Gastroesophageal sphincter (tissue), 4 donors: Measurements from ENCODE around the gene RIC1. TPM values are rescaled to one million over a fixed set of nuclear protein-coding genes. Genes with fewer than 3 reads are reported as not detected.
"Not testable (repeated sequence)": the region's sequence is repeated elsewhere in the genome, so short reads cannot be mapped to it uniquely, and the experiment has no call there.

Source experiments
- ATAC-seq: fragments of 150-250 bp; one replicate; pipeline ENCODE4 v1.9.1; 2016; ENCODE audit warnings: mild to moderate bottlenecking, moderate library complexity
- H3K27ac ChIP-seq, 4 donors: fragments of 200-600 bp; sonication (generic) in 3 of 4; 1 replicate in 3 of 4; 2 replicates in 1 of 4; pipeline ENCODE4 v1.5.1; 2016 to 2019
- H3K27me3 ChIP-seq: fragments of 200-600 bp; sonication (generic); one replicate; pipeline ENCODE4 v1.5.1; 2019
- H3K36me3 ChIP-seq, 2 donors: fragments of 200-600 bp; sonication (generic); one replicate each; pipeline ENCODE4 v1.5.1; 2019; ENCODE audit warnings: control low read depth in 1 of 2
- H3K4me1 ChIP-seq, 3 donors: fragments of 200-600 bp; sonication (generic); 1 replicate in 2 of 3; 2 replicates in 1 of 3; pipeline ENCODE4 v1.5.1; 2016 to 2019; ENCODE audit warnings: control low read depth in 2 of 3
- H3K4me3 ChIP-seq, 2 donors: fragments of 200-600 bp; sonication (generic); one replicate each; pipeline ENCODE4 v1.5.1; 2019; ENCODE audit warnings: mild to moderate bottlenecking in 1 of 2, moderate library complexity in 1 of 2
- H3K9me3 ChIP-seq, 3 donors: fragments of 200-600 bp; sonication (generic); one replicate each; pipeline ENCODE4 v1.5.1; 2017 to 2019; ENCODE audit warnings: control low read depth in 2 of 3
- CTCF ChIP-seq, 4 experiments: fragments of 200-600 bp in 2 of 4; fragments of 450-650 bp in 2 of 4; sonication (generic) in 1 of 4; IDR thresholded peaks; one replicate each; pipeline ENCODE4 v1.5.1; 2017 to 2019; ENCODE audit warnings: antibody characterized with exemption in 4 of 4, mild to moderate bottlenecking in 2 of 4, moderate library complexity in 2 of 4
- EP300 ChIP-seq: sonication (generic); formaldehyde crosslinking; IDR thresholded peaks from one replicate; pipeline ENCODE4 v1.6.1; 2017; ENCODE audit warnings: antibody characterized with exemption, mild to moderate bottlenecking
- POLR2A ChIP-seq, 2 donors: fragments of 450-650 bp; IDR thresholded peaks; one replicate each; pipeline ENCODE4 v1.6.1; 2017; ENCODE audit warnings: antibody characterized with exemption in 2 of 2, mild to moderate bottlenecking in 2 of 2, moderate library complexity in 1 of 2
- POLR2AphosphoS5 ChIP-seq: sonication (generic); formaldehyde crosslinking; IDR thresholded peaks from one replicate; pipeline ENCODE4 v1.6.1; 2017; ENCODE audit warnings: antibody characterized with exemption
- WGBS, 2 donors: methylation state at CpG; one replicate each; pipeline ENCODE4 v1.1.5; 2018; ENCODE audit warnings: low coverage in 1 of 2; 5-methylcytosine and 5-hydroxymethylcytosine counted together
- total RNA-seq, 4 donors: library from RNA; depleted of rRNA; stranded (reverse); fragments of >200 nt; gene quantifications; one replicate each; pipeline ENCODE4 v1.1.0, GENCODE V29; 2016

RIC1 gene
- total RNA-seq, 4 donors from 2014 or later = 39.2 to 60.5 (median 47.2) TPM

DNA sequence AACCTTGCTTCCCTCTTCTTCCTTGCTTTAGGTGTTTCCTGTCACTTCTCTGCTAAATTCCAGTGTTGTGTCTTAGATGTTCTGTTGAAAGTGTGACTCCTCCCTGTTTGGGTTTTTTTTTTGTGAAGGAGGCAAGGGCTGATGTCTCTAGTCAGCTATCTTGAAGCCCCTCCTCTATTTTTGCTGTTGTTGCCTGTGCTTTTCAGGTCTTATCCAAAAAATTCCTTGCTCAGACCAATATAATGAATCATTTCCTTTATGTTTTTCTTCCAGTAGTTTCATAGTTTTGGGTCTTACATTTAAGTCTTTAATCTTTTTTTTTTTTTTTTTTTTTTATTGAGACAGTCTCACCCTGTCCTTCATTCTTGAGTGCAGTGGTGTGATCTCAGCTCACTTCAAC lies 22.3 kb downstream of the RIC1 start:
- no peak overlapping the region for H3K4me3 ChIP-seq
- H3K36me3 ChIP-seq = no peaks in the 10 kb centered on the region
- H3K27me3 ChIP-seq = no peaks in the 10 kb centered on the region
- TF ChIP-seq POLR2AphosphoS5 (no peak), EP300 (no peak), CTCF (IDR thresholded peaks at IDR 0.05) (no peak), POLR2A (IDR thresholded peaks at IDR 0.05) (no peak)
- H3K4me1 ChIP-seq = peaks cover 0 to 20% (median 0%) of the 10 kb centered on the region in 3 donors
- no peak overlapping the region for H3K27ac ChIP-seq
- H3K9me3 ChIP-seq = peaks cover 0 to 28% (median 0%) of the 10 kb centered on the region in 3 donors
- ATAC-seq = no peak

GRCh38 chr9:5652821-5653220 lies 23.9 kb downstream of the RIC1 start:
- WGBS, 2 donors = 100% methylated on average over 1 of the region's 1 CpG

GRCh38 chr9:5662804-5663203 lies 33.9 kb downstream of the RIC1 start:
- ATAC-seq, H3K27ac ChIP-seq, H3K4me1 ChIP-seq, H3K4me3 ChIP-seq, H3K9me3 ChIP-seq, H3K27me3 ChIP-seq: not testable (repeated sequence)
- peaks cover 0 to 21% of the 10 kb centered on the region in 2 donors for H3K36me3 ChIP-seq
- WGBS, 2 donors = 88% methylated on average over 1 of the region's 1 CpG; no CpG with 5 or more reads in 1 of the 2 donors

More at GRCh38 chr9:5652821-5653220, 23.9 kb downstream of the RIC1 start:
- TF ChIP-seq CTCF (IDR thresholded peaks at IDR 0.05) (no peak), POLR2AphosphoS5 (no peak), POLR2A (IDR thresholded peaks at IDR 0.05) (no peak), EP300 (no peak)
- no peak overlapping the region for H3K27ac ChIP-seq
- peaks cover 0 to 11% (median 0%) of the 10 kb centered on the region in 3 donors for H3K4me1 ChIP-seq
- H3K36me3 ChIP-seq = peaks cover 0 to 7% of the 10 kb centered on the region in 2 donors
- no peaks in the 10 kb centered on the region for H3K27me3 ChIP-seq
- H3K4me3 ChIP-seq = no peak overlapping the region
- ATAC-seq = no peak
- peaks cover 0 to 28% (median 0%) of the 10 kb centered on the region in 3 donors for H3K9me3 ChIP-seq

GRCh38 chr9:5665059-5665458 lies 36.2 kb downstream of the RIC1 start:
- Histone ChIP-seq H3K36me3 (peaks cover 0 to 14% of the 10 kb centered on the region in 2 donors), H3K27me3 (no peaks in the 10 kb centered on the region), H3K9me3 (peaks cover 0 to 3% (median 2%) of the 10 kb centered on the region in 3 donors), H3K27ac (no peak overlapping the region), H3K4me1 (peaks cover 0 to 7% (median 0%) of the 10 kb centered on the region in 3 donors), H3K4me3 (no peak overlapping the region)
- WGBS, 2 donors = 64 to 70% methylated on average over 2 to 3 of the region's 3 CpGs
- TF ChIP-seq EP300 = no peak
- no peak for TF ChIP-seq POLR2A (IDR thresholded peaks at IDR 0.05)
- TF ChIP-seq POLR2AphosphoS5 = no peak
- TF ChIP-seq CTCF (IDR thresholded peaks at IDR 0.05) = no peak
- no peak for ATAC-seq

- TF ChIP-seq EP300 = no peak
- no peak for TF ChIP-seq CTCF (IDR thresholded peaks at IDR 0.05)
- no peak for TF ChIP-seq POLR2AphosphoS5
- TF ChIP-seq POLR2A (IDR thresholded peaks at IDR 0.05) = no peak
- WGBS, 2 donors = 87 to 91% methylated on average over 4 to 6 of the region's 6 CpGs
- Histone ChIP-seq H3K9me3 (no peaks in the 10 kb centered on the region), H3K27me3 (no peaks in the 10 kb centered on the region), H3K4me3 (no peak overlapping the region), H3K36me3 (peaks cover 0 to 5% of the 10 kb centered on the region in 2 donors), H3K4me1 (peaks cover 0 to 31% (median 0%) of the 10 kb centered on the region in 3 donors), H3K27ac (no peak overlapping the region)
- ATAC-seq = no peak
These were observed 38.5 kb downstream of the RIC1 start for GRCh38 chr9:5667391-5667790.
